PC-9 (cell line): Measurements from ENCODE around the gene SLC35F3. TPM values are rescaled to one million over a fixed set of nuclear protein-coding genes. Genes with fewer than 3 reads are reported as not detected.

ENCODE experiments used
- BruUV-seq: library from RNA; stranded (reverse); fragments of 400-500 nt; replicated peaks from 2 replicates; lab custom pipeline; 2021; lab: Mats Ljungman, UMichigan
- CTCF ChIA-PET: fragments of 300-600 bp; sonication (Branson Sonifier 250); formaldehyde crosslinking; loops from one replicate; lab custom pipeline; 2022; ENCODE audit warnings: antibody characterized with exemption; lab: Charles Lee
- POLR2A ChIA-PET: fragments of 300-600 bp; sonication (Branson Sonifier 250); formaldehyde crosslinking; loops from one replicate; lab custom pipeline; 2022; ENCODE audit warnings: antibody characterized with exemption; ENCODE audit not compliant: unreplicated experiment; lab: Charles Lee
- DNase-seq, 2 experiments: peaks; one replicate each; pipeline versions ENCODE4 v3.0.0 to v3.0.0-alpha.2; 2015 to 2022; ENCODE audit warnings: mixed read lengths in 1 of 2
- H2AFZ ChIP-seq: fragments of 200-600 bp; sonication (generic); 2 replicates; pipeline ENCODE4 v1.8.1; 2017; ENCODE audit warnings: antibody characterized with exemption
- H3F3A ChIP-seq: fragments of 200-600 bp; sonication (generic); 2 replicates; pipeline ENCODE4 v1.8.1; 2017; ENCODE audit warnings: antibody characterized with exemption, mild to moderate bottlenecking, low read depth; ENCODE audit not compliant: insufficient read depth
- H3K27ac ChIP-seq: fragments of 200-600 bp; sonication (generic); 2 replicates; pipeline ENCODE4 v1.6.1; 2016; ENCODE audit warnings: mixed run types
- H3K27me3 ChIP-seq: fragments of 200-600 bp; sonication (generic); 2 replicates; pipeline ENCODE4 v1.6.1; 2016; ENCODE audit warnings: low read depth, mixed run types; ENCODE audit not compliant: insufficient read depth
- H3K36me3 ChIP-seq: fragments of 200-600 bp; sonication (generic); 2 replicates; pipeline ENCODE4 v1.6.1; 2016; ENCODE audit warnings: low read depth, mixed run types
- H3K4me1 ChIP-seq: fragments of 200-600 bp; sonication (generic); replicated peaks from 2 replicates; pipeline ENCODE4 v1.6.1; 2016; ENCODE audit warnings: mixed run types; ENCODE audit not compliant: insufficient read depth
- H3K4me2 ChIP-seq: fragments of 200-600 bp; sonication (generic); 2 replicates; pipeline ENCODE4 v1.6.1; 2017; ENCODE audit warnings: mixed run types
- H3K4me3 ChIP-seq: fragments of 200-600 bp; sonication (generic); 2 replicates; pipeline ENCODE4 v1.6.1; 2016; ENCODE audit warnings: mixed run types
- H3K79me2 ChIP-seq: fragments of 200-600 bp; sonication (generic); 2 replicates; pipeline ENCODE4 v1.6.1; 2017; ENCODE audit warnings: low read depth, mixed run types
- H3K9me2 ChIP-seq: fragments of 200-600 bp; sonication (generic); 2 replicates; pipeline ENCODE4 v1.8.1; 2017; ENCODE audit warnings: mild to moderate bottlenecking; ENCODE audit not compliant: insufficient read depth
- H3K9me3 ChIP-seq: fragments of 200-600 bp; sonication (generic); 2 replicates; pipeline ENCODE4 v1.8.1; 2016; ENCODE audit warnings: low read depth; ENCODE audit not compliant: insufficient read depth
- H4K20me1 ChIP-seq: fragments of 200-600 bp; sonication (generic); 2 replicates; pipeline ENCODE4 v1.8.1; 2017; ENCODE audit not compliant: insufficient read depth
- EZH2 ChIP-seq: fragments of 200-600 bp; sonication (generic); IDR thresholded peaks from 2 replicates; pipeline ENCODE4 v1.8.0; 2017; ENCODE audit warnings: antibody characterized with exemption, low read depth
- intact Hi-C: fragments of 100-400 bp; cut with micrococcal nuclease; formaldehyde crosslinking; loops from one replicate; pipeline ENCODE4 v1.10.0; 2022; ENCODE audit not compliant: unreplicated experiment
- total RNA-seq: library from RNA; stranded (reverse); gene quantifications from 2 replicates; pipeline ENCODE4 v1.2.3, GENCODE V29; 2021
- TF ChIP-seq, protein P1 (sequence below): fragments of 200-600 bp; sonication (generic); conservative IDR thresholded peaks from 2 replicates; pipeline ENCODE4 v1.6.1; 2017; ENCODE audit warnings: mixed run types, antibody characterized with exemption, mild to moderate bottlenecking, moderate library complexity

Gene SLC35F3
- total RNA-seq, 1 experiment from 2014 or later, result 6.1 TPM

DNA sequence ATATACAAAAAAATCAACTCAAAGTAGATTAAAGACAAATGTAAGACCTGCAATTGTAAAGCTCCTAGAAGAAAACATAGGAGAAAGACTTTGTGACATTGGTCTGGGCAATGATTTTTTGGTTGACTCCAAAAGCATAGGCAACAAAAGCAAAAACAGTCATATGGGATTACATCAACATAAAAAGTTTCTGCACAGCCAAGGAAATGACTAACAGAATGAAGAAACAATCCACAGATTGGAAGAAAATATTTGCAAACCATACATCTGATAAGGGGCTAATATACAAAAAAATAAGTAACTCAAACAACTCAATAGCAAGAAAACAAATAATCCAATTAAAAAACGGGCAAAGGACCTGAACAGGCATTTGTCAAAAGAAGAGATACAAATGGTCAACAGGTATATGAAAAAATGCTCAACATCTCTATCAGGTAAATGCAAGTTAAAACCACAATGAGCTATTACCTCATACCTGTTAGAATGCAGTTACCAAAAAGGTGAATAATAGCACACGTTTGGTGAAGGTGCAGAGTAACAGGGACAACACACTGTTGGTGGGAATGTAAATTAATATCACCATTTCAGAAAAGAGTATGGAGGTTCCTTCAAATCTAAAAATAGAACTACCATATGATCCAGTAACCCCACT lies 295.1 kb downstream of the SLC35F3 start:
- Histone ChIP-seq H3K9me2 (no peaks in the 10 kb centered on the region), H3K36me3 (no peaks in the 10 kb centered on the region), H3K4me1 (no peaks in the 10 kb centered on the region), H3K9me3 (no peaks in the 10 kb centered on the region), H3K79me2 (no peaks in the 10 kb centered on the region), H3K27me3 (no peaks in the 10 kb centered on the region), H3F3A (no peaks in the 10 kb centered on the region), H3K4me2 (no peak overlapping the region), H3K27ac (no peak overlapping the region), H2AFZ (no peak overlapping the region), H4K20me1 (no peaks in the 10 kb centered on the region), H3K4me3 (no peak overlapping the region)
- intact Hi-C loops, result no loop called here
- DNase-seq, result no peak
- no peak for TF ChIP-seq EZH2
- TF ChIP-seq, protein P1, sequence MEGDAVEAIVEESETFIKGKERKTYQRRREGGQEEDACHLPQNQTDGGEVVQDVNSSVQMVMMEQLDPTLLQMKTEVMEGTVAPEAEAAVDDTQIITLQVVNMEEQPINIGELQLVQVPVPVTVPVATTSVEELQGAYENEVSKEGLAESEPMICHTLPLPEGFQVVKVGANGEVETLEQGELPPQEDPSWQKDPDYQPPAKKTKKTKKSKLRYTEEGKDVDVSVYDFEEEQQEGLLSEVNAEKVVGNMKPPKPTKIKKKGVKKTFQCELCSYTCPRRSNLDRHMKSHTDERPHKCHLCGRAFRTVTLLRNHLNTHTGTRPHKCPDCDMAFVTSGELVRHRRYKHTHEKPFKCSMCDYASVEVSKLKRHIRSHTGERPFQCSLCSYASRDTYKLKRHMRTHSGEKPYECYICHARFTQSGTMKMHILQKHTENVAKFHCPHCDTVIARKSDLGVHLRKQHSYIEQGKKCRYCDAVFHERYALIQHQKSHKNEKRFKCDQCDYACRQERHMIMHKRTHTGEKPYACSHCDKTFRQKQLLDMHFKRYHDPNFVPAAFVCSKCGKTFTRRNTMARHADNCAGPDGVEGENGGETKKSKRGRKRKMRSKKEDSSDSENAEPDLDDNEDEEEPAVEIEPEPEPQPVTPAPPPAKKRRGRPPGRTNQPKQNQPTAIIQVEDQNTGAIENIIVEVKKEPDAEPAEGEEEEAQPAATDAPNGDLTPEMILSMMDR, result no peak
- ChIA-PET POLR2A (interaction anchor here (0.6 kb wide), 1 partner anchor 174 kb away, joined by 3 read pairs; the partner anchor contains the start of gene COA6), CTCF (no interaction called here)
- no TSS peak for BruUV-seq

DNA sequence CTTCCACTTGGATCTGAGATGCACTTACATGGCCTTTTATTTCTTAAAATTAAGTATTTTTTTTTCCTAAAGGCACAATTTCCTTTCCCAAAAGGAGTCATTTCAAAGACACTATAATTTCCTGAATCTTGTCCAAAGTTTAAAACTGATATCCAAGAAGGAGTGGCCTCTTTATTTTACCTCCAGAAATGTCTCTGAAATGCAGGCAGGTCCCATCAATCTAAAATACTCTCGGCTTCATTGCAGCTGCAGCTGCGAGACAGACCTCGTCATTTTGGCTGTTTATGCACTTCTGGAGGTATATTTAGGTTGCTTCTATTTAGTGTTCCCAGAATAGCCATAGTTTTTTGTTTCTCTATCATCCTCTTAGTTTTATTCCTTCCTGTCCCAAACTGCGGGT lies 296.1 kb downstream of the SLC35F3 start:
- BruUV-seq, result no TSS peak
- TF ChIP-seq, protein P1, result no peak
- TF ChIP-seq EZH2, result no peak
- intact Hi-C loops, result no loop called here
- H4K20me1 ChIP-seq, result no peaks in the 10 kb centered on the region
- no peaks in the 10 kb centered on the region for H3K36me3 ChIP-seq
- no peak overlapping the region for H3K27ac ChIP-seq
- H3K4me1 ChIP-seq, result no peaks in the 10 kb centered on the region
- H3K4me2 ChIP-seq, result no peak overlapping the region
- H2AFZ ChIP-seq, result no peak overlapping the region
- ChIA-PET POLR2A (no interaction called here), CTCF (no interaction called here)
- H3K27me3 ChIP-seq, result no peaks in the 10 kb centered on the region
- no peaks in the 10 kb centered on the region for H3K9me2 ChIP-seq
- H3F3A ChIP-seq, result no peaks in the 10 kb centered on the region
- H3K79me2 ChIP-seq, result no peaks in the 10 kb centered on the region
- DNase-seq, result no peak
- no peaks in the 10 kb centered on the region for H3K9me3 ChIP-seq
- H3K4me3 ChIP-seq, result no peak overlapping the region

DNA sequence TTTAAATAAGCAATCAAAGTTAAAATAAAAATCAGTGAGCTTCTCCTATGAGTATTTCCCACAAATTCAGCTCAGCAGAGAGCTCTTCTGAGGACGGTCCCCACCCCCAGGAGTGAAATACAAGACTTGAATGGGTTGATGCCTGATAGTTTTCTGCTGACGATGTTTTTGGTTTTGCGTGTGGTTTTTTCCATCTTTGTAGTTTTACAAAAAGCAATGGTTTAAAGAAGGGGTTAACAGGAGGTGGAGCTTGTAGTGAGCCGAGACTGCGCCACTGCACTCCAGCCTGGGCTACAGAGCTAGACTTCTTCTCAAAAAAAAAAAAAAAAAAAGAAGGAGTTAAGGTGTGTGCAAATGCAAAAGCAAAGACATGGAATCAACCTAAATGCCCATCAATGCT lies 297.1 kb downstream of the SLC35F3 start:
- BruUV-seq, result no TSS peak
- DNase-seq, result no peak
- Histone ChIP-seq H2AFZ (no peak overlapping the region), H3K4me3 (no peak overlapping the region), H3K4me2 (no peak overlapping the region), H3K27ac (no peak overlapping the region), H4K20me1 (no peaks in the 10 kb centered on the region), H3K79me2 (no peaks in the 10 kb centered on the region), H3K36me3 (no peaks in the 10 kb centered on the region), H3K9me3 (no peaks in the 10 kb centered on the region), H3K27me3 (no peaks in the 10 kb centered on the region), H3K9me2 (no peaks in the 10 kb centered on the region), H3K4me1 (peaks cover 5% of the 10 kb centered on the region), H3F3A (peaks cover 3% of the 10 kb centered on the region; the same call in 1 of the 2 replicates)
- ChIA-PET POLR2A (no interaction called here), CTCF (interaction anchor here (0.5 to 0.7 kb wide), 4 partner anchors 18 to 120 kb away, joined by 3 to 6 read pairs (median 4); no protein-coding TSS in a partner anchor)
- TF ChIP-seq, protein P1, result no peak
- TF ChIP-seq EZH2, result no peak
- intact Hi-C loops, result no loop called here
